Measurements from ENCODE around the gene DCBLD2.
"Not testable (repeated sequence)": the region's sequence is repeated elsewhere in the genome, so short reads cannot be mapped to it uniquely, and the experiment has no call there.

DCBLD2 gene

GRCh38 chr3:98890965-98891910 lies 10.3 kb downstream of the DCBLD2 start:
- DNase-seq (ENCODE audit: low read depth) = no peak

DNA sequence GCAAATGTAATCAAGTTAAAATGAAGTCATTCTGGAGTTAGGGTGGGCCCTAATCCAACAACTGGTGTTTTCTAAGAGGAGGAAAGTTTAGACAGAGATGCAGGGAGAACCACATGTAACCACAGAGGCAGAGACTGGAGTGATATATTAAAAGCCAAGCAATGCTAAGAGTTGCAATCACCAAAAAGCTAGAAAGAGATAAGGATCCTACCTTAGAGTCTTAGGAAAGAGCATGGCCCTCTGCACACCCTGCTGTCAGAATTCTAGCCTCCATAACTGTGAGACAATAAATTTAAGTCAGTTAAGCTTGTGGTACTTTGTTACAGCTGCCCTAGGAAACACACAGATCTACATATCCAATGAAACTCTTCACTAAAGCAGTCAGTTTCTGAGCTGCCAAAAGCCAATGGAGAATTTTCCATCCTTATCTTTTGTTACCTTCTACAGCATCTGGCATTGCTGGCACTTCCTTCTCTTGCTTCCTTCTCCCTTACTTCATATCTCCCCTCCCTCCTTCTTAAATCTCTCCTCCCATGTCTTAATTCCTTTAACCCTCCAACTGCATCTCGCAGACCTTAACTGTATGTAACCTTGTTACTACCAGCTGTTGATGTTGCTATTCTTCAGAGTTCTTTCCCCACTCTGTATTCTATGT lies 11.2 kb downstream of the DCBLD2 start:
- no peak for DNase-seq (ENCODE audit: low read depth)

DNA sequence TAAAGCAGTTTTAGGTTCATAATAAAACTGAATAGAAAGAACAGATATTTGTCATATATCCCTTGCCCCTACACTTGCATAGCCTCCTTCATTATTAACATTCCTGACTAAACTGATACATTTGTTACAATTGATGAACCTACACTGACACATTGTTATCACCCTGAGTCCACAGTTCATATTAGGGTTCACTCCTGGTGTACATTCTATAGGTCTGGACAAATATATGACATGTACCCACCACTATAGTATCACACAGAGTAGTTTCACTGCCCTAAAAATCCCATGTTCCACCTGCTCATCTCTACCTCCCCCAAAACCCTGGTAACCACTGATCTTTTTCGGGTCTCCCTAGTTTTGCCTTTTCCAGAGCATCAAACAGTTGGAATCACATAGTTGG lies 13.8 kb downstream of the DCBLD2 start:
- DNase-seq (ENCODE audit: low read depth) = no peak

- DNase-seq (ENCODE audit: low read depth) = no peak
Measured at GRCh38 chr3:98886525-98886924, 15.0 kb downstream of the DCBLD2 start.

- no peak for DNase-seq (ENCODE audit: low read depth)
Measured at GRCh38 chr3:98885851-98886250, 15.6 kb downstream of the DCBLD2 start.

DNA sequence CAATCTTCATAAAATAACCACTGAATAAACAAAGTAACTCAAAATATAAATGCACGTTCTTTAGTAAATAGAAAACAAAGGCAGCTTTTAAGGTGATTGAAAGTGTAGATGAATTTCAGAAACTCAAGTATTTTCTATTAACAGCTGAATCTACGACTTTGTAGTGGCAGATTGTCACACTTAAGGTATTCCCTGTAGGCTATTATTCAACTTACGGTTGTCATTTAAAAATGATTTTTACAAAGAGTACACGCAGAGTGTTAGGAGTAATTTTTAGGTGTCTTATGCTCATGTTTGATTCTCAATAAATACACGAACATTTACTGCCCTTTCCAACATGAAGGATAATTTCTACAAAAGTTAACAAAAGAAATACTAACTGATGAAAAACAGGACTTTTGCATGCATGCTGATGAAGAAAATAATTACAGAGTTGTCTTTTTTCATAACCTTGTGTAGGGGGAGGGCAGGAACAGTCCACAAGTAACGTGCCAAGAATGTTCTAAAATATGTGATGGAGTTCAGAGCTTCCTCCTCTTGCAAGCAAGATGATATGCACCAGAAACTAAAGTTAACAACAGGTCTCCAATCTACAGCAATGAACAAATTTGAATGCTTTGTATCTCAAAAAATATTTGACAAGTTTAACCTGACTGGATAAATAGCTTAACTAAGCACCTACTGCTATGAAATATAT lies 16.7 kb downstream of the DCBLD2 start:
- DNase-seq (ENCODE audit: low read depth) = no peak

GRCh38 chr3:98882614-98883333 lies 18.7 kb downstream of the DCBLD2 start:
- not testable (repeated sequence) for DNase-seq (ENCODE audit: low read depth)

- no peak for DNase-seq (ENCODE audit: low read depth)
Measured at GRCh38 chr3:98877132-98877531, 24.4 kb downstream of the DCBLD2 start.

- DNase-seq (ENCODE audit: low read depth) = no peak
Measured at GRCh38 chr3:98875535-98875934, 26.0 kb downstream of the DCBLD2 start.

DNA sequence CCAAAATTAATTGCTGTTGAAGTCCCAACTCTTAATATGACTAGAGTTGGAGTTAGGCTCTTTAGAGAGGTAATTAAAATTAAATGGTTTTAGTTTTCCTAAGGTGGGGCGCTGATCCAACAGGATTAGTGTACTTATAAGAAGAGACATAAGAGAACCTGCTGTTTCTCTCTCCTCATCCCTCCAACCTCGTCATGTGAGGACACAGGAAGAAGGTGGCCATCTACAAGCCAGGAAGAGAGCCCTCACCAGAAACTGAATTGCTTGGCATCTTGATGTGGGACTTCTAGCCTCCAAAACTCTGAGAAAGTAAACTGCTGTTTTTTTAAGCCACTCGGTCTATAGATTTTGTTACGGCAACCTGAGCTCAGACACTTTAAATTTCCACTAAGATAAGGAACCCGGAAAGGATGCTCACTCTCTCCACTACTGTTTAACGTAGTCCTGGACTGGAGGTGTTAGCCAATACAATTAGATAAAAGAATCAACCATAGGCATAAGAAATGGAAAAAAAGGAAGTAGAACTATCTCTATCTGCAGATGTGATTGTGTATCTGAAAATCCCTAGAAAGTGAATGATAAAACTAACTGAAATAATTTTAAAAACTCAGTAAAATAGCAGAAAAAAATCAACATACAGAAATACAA lies 26.8 kb downstream of the DCBLD2 start:
- DNase-seq (ENCODE audit: low read depth) = no peak

- no peak for DNase-seq (ENCODE audit: low read depth)
Measured at GRCh38 chr3:98869391-98869790, 32.1 kb downstream of the DCBLD2 start.

DNA sequence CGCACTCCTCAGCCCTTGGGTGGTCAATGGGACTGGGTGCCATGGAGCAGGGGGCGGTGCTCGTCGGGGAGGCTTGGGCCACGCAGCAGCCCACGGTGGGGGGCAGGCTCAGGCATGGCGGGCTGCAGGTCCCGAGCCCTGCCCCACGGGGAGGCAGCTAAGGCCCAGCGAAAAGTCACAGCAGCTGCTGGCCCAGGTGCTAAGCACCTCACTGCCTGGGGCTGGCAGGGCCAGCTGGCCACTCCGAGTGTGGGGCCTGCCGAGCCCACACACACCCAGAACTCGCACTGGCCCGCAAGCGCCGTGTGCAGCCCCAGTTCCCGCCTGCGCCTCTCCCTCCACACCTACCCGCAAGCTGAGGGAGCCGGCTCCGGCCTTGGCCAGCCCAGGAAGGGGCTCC lies 43.5 kb downstream of the DCBLD2 start:
- DNase-seq (ENCODE audit: low read depth) = not testable (repeated sequence)

DNA sequence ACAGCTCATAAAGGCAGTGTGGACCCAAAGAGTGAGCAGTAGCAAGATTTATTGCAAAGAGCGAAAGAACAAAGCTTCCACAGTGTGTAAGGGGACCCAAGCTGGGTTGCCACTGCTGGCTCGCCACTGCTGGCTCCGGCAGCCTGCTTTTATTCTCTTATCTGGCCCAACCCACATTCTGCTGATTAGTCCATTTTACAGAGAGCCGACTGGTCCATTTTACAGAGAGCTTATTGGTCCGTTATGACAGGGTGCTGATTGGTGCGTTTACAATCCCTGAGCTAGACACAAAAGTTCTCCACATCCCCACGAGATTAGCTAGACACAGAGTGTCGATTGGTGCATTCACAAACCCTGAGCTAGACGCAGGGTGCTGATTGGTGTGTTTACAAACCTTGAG lies 44.2 kb downstream of the DCBLD2 start:
- not testable (repeated sequence) for DNase-seq (ENCODE audit: low read depth)

GRCh38 chr3:98856724-98857123 lies 44.8 kb downstream of the DCBLD2 start:
- no peak for DNase-seq (ENCODE audit: low read depth)

DNA sequence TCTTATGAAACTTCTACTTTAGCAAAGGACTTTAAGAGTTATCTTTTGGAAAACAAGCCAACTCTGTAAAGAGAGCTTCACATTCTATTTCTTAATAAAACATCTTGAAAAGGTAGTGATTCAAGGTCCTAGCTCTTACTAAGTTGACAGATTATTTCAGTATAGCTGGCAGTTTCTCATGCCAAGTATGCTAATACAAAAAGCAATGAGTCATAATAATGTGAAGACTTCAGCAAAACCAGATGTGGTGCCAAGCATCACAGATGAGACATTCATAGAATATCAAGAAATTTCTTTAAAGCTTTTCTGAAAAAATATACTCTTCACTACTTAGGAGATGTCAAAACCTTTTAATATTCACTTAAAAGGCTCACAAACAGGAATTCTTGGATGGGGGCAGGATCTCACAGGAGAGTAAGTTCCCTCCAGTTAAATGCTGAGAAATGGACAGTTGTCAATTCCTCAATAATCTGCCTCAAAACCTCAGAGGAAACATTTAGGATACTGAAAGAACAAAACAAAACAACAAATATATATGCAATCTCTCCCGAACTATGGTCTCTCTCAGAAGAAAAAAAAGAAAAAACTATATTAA lies 45.6 kb downstream of the DCBLD2 start:
- DNase-seq (ENCODE audit: low read depth) = no peak

DNA sequence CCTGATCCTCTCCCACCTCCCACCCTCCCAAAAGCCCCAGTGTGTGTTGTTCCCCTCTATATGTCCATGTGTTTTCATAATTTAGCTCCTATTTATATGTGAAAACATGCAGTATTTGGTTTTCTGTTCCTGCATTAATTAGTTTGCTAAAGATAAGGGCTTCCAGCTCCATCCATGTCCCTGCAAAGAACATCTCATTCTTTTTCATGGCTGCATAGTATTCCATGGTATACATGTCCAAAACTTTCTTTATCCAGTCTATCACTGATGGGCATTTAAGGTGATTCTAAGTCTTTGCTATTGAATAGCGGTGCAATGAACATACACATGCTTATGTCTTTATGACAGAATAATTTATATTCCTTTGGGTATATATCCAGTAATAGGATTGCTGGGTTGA lies 53.4 kb downstream of the DCBLD2 start:
- DNase-seq (ENCODE audit: low read depth) = no peak

DNA sequence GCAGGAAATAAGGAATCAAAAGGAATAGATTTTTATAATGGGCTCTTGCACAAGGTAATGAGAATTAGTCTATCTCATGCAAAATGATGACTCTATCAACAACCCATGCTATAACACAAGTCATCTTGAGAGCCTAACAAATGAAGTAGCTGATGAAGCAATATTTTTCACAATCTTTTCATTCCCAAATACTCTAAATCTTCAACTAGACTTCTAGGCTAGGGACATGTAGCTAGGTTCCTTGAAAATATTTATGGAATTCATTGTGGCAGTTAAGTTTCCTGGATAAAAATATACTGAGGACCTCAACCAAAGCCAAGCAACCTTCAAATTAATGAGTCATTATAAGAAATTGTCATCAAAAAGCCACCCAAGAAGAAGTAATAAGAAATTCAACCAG lies 55.4 kb downstream of the DCBLD2 start:
- no peak for DNase-seq (ENCODE audit: low read depth)

DNA sequence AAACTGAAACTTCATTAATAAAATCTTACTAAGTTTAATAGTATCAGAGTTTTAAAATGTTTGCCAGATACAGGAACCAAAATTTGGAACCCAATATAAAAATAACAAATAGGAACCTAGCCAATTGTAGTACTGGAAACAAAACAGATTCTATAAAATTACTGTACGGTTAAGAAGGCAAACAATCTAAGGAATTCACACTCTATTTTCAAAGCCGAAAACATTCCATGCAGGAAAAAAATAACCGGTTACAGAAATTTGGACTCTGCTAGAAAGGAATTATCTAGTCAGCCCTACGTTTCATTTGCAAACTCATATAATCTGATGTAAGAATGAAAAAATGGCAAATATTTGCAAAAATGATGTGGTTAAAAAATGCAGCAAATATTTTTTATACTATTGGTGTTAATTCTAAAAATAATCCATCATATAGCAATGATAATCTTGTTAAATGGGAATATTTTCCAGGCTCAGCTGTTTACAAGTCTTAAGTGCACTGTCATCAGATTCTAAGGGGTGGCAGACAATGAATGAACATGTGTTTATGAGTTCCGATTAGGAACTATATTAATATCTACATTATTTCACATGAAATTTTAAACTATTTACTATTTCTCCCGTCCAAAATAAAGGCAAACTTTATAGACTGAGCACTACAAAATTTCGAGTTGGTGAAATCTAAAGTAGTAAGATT lies 58.1 kb downstream of the DCBLD2 start:
- DNase-seq (ENCODE audit: low read depth) = no peak

DNA sequence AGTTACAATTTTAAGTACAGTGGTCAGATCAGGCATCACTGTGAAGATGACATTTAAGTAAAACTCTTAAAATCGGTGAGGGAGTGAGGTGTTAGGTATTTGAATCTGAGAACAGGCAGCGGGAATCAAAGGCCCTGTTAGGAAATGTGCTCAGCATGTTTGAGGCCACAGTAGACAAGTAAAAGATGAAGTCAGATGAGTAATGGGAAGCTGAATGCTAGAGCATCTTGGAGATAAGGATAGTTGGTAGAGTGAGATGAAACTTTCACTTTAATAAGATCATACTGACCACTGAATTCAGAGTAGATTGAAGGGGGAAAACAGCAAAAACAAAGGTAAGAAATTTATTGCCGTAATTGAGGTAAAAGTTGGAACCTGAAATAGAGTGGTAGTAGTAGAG lies 61.6 kb downstream of the DCBLD2 start:
- DNase-seq (ENCODE audit: low read depth) = no peak

GRCh38 chr3:98831060-98831459 lies 70.4 kb downstream of the DCBLD2 start:
- not testable (repeated sequence) for DNase-seq (ENCODE audit: low read depth)
